CD4-positive, CD25-positive, alpha-beta regulatory T cell (primary cell): ENCODE measurements around the gene TANGO6. TPM values are rescaled to one million over a fixed set of nuclear protein-coding genes. Genes with fewer than 3 reads are reported as not detected.

ENCODE experiments used
- ATAC-seq, 2 donors: fragments of 150-1000 bp; cut with Tn5 transposase; one replicate each; pipeline ENCODE4 v1.10.0; 2021; ENCODE audit warnings: low read depth in 2 of 2, moderate number of reproducible peaks in 2 of 2, moderate library complexity in 1 of 2
- DNase-seq, 3 donors: peaks; one replicate each; pipeline versions ENCODE4 v3.0.0 to v3.0.0-alpha.2; 2012 to 2022; ENCODE audit warnings: mixed read lengths in 1 of 3
- H3K27ac ChIP-seq: one replicate; pipeline ENCODE4 v1.7.0; 2013; ENCODE audit warnings: mild to moderate bottlenecking, low read length; ENCODE audit not compliant: insufficient read depth, poor library complexity, severe bottlenecking
- H3K27me3 ChIP-seq: one replicate; pipeline ENCODE4 v1.7.0; 2013; ENCODE audit warnings: low read length; ENCODE audit not compliant: control insufficient read depth, insufficient read depth
- H3K36me3 ChIP-seq: one replicate; pipeline ENCODE4 v1.7.0; 2013; ENCODE audit warnings: mild to moderate bottlenecking, low read length, moderate library complexity; ENCODE audit not compliant: control insufficient read depth, insufficient read depth
- H3K4me1 ChIP-seq: 2 replicates; pipeline ENCODE4 v1.7.0; 2013; ENCODE audit warnings: mild to moderate bottlenecking, low read length; ENCODE audit not compliant: insufficient read depth, control insufficient read depth, poor library complexity, severe bottlenecking
- H3K4me3 ChIP-seq: one replicate; pipeline ENCODE4 v1.7.0; 2013; ENCODE audit warnings: low read depth, mild to moderate bottlenecking, low read length, moderate library complexity
- H3K9me3 ChIP-seq, 2 experiments: 1 replicate in 1 of 2; 2 replicates in 1 of 2; pipeline ENCODE4 v1.7.0; 2013; ENCODE audit warnings: low read length in 2 of 2, mild to moderate bottlenecking in 1 of 2, moderate library complexity in 1 of 2; ENCODE audit not compliant: control insufficient read depth in 2 of 2
- H3K27ac Mint-ChIP-seq, 3 donors: one replicate each; pipeline ENCODE4 v1.8.0; 2020 to 2022; ENCODE audit warnings: mild to moderate bottlenecking in 3 of 3, mixed read lengths in 3 of 3, moderate library complexity in 2 of 3
- H3K27me3 Mint-ChIP-seq: one replicate; pipeline ENCODE4 v1.8.0; 2022; ENCODE audit warnings: mild to moderate bottlenecking, mixed read lengths
- H3K36me3 Mint-ChIP-seq: one replicate; pipeline ENCODE4 v1.8.0; 2020; ENCODE audit warnings: mixed read lengths
- H3K4me1 Mint-ChIP-seq, 4 donors: one replicate each; pipeline ENCODE4 v1.8.0; 2020 to 2022; ENCODE audit warnings: mixed read lengths in 4 of 4, mild to moderate bottlenecking in 1 of 4
- H3K4me3 Mint-ChIP-seq, 4 donors: one replicate each; pipeline ENCODE4 v1.8.0; 2020 to 2022; ENCODE audit warnings: mild to moderate bottlenecking in 4 of 4, mixed read lengths in 4 of 4, moderate library complexity in 3 of 4
- H3K9me3 Mint-ChIP-seq, 7 donors: one replicate each; pipeline ENCODE4 v1.8.0; 2020 to 2022; ENCODE audit warnings: mixed read lengths in 7 of 7, mild to moderate bottlenecking in 3 of 7, moderate library complexity in 2 of 7
- polyA plus RNA-seq, 4 donors: library from polyadenylated mRNA; unstranded; fragments of 300-500 nt; fragmentation: Illumina TruSeq; gene quantifications; one replicate each; pipeline ENCODE4 v1.2.3, GENCODE V29; 2021
- total RNA-seq: library from RNA; stranded (reverse); gene quantifications from one replicate; pipeline ENCODE4 v1.2.3, GENCODE V29; 2022

The TANGO6 gene
- total RNA-seq, result 30.9 TPM
- polyA plus RNA-seq, result 10 to 100 TPM in 3 of 4 donors, 1 to 10 TPM in 1; 9.5 to 14.6 (median 11.9) TPM

DNA sequence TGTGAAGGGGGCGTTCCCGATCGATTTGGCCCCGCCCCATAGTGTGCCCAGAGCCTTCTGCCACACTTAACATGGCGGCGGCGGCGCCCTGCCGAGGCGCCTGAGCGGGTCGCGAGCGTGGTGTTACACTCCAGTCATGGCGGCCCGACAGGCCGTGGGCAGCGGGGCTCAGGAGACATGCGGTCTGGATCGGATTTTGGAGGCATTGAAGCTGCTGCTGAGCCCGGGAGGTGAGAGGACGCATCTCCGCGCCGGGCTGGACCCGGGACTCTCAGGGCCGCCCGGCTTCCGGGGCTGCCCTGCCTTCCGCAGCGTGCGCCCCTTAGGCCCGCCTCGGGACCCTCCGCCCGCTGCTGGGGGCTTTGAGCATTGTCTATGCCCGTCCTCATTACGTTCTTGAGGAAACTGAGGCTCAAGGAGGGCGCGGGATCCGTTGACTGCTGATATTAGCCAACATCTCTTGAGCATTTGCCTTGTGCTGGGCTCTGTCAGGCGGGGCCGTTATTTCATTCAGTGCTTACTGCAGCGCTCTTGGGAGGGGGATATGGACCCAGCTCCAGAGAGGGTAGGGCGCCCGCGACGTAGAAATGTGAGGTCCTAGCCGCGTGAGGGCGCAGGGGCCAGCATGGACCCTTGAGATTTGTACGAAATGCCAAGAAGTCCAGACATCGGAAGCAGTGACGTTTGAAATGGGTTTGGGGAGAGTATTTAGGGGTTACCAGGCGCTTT, at the start of gene TANGO6:
Gene TANGO6, plus strand, starts transcription at position 50 of the 729 bp plus-strand sequence. Its CDS starts 87 bp downstream, at position 137.
- Mint-ChIP-seq H3K4me1 (peaks cover 16 to 37% (median 31%) of the 10 kb centered on the region in 4 donors), H3K27ac (peak within 1 kb of the TSS; percentile 94 to 97 (median 97)), H3K9me3 (no peaks in the 10 kb centered on the region), H3K27me3 (no peaks in the 10 kb centered on the region), H3K4me3 (peak within 1 kb of the TSS; percentile 73 to 96 (median 92)), H3K36me3 (no peaks in the 10 kb centered on the region)
- peak; percentile 97 for ATAC-seq
- Histone ChIP-seq H3K36me3 (no peaks in the 10 kb centered on the region), H3K9me3 (no peaks in the 10 kb centered on the region), H3K4me3 (peak within 1 kb of the TSS; percentile 89), H3K27me3 (no peaks in the 10 kb centered on the region), H3K27ac (peak within 1 kb of the TSS; percentile 78), H3K4me1 (peaks cover 17% of the 10 kb centered on the region)
- peak; percentile 85 to 90 (median 88) for DNase-seq

DNA sequence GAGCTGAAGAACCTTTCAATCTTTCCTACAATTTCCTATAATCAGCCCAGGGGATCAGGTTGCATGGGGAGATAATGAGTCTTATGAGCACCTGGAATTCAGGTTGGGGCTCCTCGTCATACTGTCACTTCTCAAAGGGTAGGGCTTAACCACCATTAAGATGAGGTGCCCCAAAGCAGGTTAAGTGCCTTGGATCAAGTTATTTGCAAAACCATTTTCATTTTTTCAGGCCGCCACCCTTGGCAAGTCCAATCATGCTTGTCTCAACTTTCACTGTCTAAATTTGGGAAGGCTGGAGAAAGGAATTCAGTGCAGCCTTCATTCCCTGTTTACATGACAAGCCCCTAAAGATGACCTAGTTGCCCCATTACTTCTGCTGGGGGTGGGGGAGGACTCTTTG, 44.9 kb upstream of the TANGO6 start:
- H3K36me3 Mint-ChIP-seq, result no peaks in the 10 kb centered on the region
- peaks cover 0 to 7% (median 0%) of the 10 kb centered on the region in 4 donors for H3K4me1 Mint-ChIP-seq
- no peaks in the 10 kb centered on the region for H3K36me3 ChIP-seq
- no peaks in the 10 kb centered on the region for H3K27me3 Mint-ChIP-seq
- H3K27ac Mint-ChIP-seq, result no peak overlapping the region
- no peak overlapping the region for H3K4me3 ChIP-seq
- no peaks in the 10 kb centered on the region for H3K9me3 ChIP-seq
- no peak for DNase-seq
- no peak overlapping the region for H3K27ac ChIP-seq
- no peak for ATAC-seq
- H3K9me3 Mint-ChIP-seq, result no peaks in the 10 kb centered on the region
- H3K4me3 Mint-ChIP-seq, result no peak overlapping the region
- no peaks in the 10 kb centered on the region for H3K4me1 ChIP-seq
- H3K27me3 ChIP-seq, result no peaks in the 10 kb centered on the region

DNA sequence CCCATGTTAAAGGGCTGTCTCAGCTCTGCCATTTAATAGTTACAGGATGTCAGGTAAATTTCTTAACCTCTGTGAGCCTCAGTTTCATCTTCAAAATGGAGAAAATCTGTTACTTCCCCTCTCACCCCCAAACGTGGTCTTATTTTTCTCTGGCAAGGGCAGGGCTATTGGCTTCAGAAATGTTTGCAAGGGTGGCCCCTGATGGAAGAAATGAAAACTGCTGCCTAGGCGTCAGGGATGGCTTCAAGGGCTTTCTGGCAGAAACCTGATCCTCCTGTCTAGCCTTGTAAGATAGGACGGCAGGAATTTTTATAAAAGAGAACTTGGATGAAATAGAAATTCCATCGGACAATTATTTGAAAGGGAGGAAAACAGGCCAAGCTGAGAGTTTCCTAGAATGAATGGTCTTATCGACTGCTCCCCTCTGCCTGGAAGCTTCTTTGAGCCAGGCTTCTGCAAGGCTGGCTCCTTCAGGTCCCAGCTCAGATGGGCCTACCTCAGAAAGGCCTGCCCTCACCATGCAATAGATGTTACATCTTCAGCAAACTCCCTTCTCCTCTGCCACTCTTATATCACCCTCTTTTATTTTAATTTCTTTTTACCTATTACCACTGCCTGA, 43.0 kb upstream of the TANGO6 start:
- Mint-ChIP-seq H3K27me3 (no peaks in the 10 kb centered on the region), H3K9me3 (no peaks in the 10 kb centered on the region), H3K4me3 (no peak overlapping the region), H3K27ac (no peak overlapping the region), H3K4me1 (peaks cover 0 to 7% (median 0%) of the 10 kb centered on the region in 4 donors), H3K36me3 (no peaks in the 10 kb centered on the region)
- Histone ChIP-seq H3K4me3 (no peak overlapping the region), H3K36me3 (no peaks in the 10 kb centered on the region), H3K27ac (no peak overlapping the region), H3K9me3 (no peaks in the 10 kb centered on the region), H3K4me1 (no peaks in the 10 kb centered on the region), H3K27me3 (no peaks in the 10 kb centered on the region)
- ATAC-seq (peak; percentile 43 to 62), DNase-seq (peak; percentile 11 to 71 (median 58))

DNA sequence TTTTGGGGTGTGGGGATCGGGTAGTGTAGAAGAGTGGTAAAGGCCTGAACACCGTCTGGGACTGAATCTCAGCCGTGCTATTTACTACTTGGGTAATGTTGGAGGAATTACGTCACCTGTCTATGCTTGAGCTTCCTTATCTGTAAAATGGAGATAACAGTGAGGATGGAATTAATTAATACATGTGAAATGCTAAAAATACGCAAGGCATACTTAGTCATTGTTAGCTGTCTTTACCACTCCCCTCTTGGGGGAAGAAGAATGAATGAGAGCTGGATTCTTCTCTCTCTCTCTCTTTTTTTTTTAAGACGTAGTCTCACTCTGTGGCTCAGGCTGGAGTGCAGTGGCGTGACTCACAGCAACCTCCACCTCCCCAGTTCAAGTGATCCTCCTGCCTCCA, 41.1 kb upstream of the TANGO6 start:
- peaks cover 0 to 7% (median 0%) of the 10 kb centered on the region in 4 donors for H3K4me1 Mint-ChIP-seq
- Histone ChIP-seq H3K27ac (no peak overlapping the region), H3K36me3 (no peaks in the 10 kb centered on the region), H3K27me3 (no peaks in the 10 kb centered on the region), H3K4me3 (no peak overlapping the region), H3K4me1 (no peaks in the 10 kb centered on the region), H3K9me3 (no peaks in the 10 kb centered on the region)
- no peaks in the 10 kb centered on the region for H3K27me3 Mint-ChIP-seq
- H3K9me3 Mint-ChIP-seq, result no peaks in the 10 kb centered on the region
- no peaks in the 10 kb centered on the region for H3K36me3 Mint-ChIP-seq
- DNase-seq, result no peak
- H3K4me3 Mint-ChIP-seq, result no peak overlapping the region
- no peak overlapping the region for H3K27ac Mint-ChIP-seq
- no peak for ATAC-seq

DNA sequence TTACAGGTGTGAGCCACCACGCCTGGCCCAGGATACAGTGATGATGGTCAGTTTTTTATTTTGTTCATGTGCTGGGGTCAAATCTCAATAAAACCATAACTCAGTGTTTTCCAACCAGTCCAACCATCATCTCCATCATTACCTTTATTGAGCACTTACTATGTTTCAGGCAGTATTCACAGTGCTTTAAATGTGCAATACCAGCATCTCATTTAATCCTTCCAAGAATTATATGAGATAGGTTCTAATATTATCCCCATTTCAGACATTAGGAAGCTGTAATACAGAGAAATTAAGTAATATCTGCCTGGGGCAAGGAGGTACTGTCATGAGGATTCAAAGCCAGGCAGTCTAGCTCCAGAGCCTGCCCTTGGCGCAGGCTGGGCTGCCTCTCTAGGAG, 36.9 kb upstream of the TANGO6 start:
- Histone ChIP-seq H3K27ac (no peak overlapping the region), H3K4me3 (no peak overlapping the region), H3K9me3 (no peaks in the 10 kb centered on the region), H3K27me3 (no peaks in the 10 kb centered on the region), H3K36me3 (no peaks in the 10 kb centered on the region), H3K4me1 (no peaks in the 10 kb centered on the region)
- H3K27ac Mint-ChIP-seq, result peak overlapping the region in 1 of 3 donors; percentile 59
- no peak overlapping the region for H3K4me3 Mint-ChIP-seq
- no peaks in the 10 kb centered on the region for H3K9me3 Mint-ChIP-seq
- DNase-seq, result no peak
- no peaks in the 10 kb centered on the region for H3K4me1 Mint-ChIP-seq
- no peaks in the 10 kb centered on the region for H3K27me3 Mint-ChIP-seq
- H3K36me3 Mint-ChIP-seq, result no peaks in the 10 kb centered on the region
- no peak for ATAC-seq

DNA sequence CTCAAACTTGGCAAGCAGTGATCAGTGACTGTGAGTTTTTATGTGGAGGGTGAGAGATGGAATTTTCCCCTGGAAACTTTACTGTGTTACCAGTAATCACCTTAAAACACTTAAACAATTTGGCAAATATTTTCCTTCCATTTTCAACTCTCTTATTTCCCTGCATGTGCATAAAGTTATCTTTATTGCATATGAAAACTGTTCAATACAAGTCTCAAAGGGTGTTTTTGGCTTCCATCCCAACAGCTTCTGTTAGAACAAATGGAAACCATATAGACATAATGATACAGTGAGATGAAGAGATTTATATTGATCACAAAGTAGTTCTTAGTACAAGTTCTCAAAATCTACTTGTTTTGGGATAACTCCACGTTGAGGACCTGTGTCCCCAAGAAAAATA, 36.4 kb upstream of the TANGO6 start:
- Mint-ChIP-seq H3K9me3 (peaks cover 0 to 2% (median 0%) of the 10 kb centered on the region in 7 donors), H3K36me3 (no peaks in the 10 kb centered on the region), H3K27ac (no peak overlapping the region), H3K27me3 (no peaks in the 10 kb centered on the region), H3K4me3 (no peak overlapping the region), H3K4me1 (no peaks in the 10 kb centered on the region)
- no peak for ATAC-seq
- no peaks in the 10 kb centered on the region for H3K4me1 ChIP-seq
- DNase-seq, result no peak
- no peaks in the 10 kb centered on the region for H3K27me3 ChIP-seq
- no peaks in the 10 kb centered on the region for H3K36me3 ChIP-seq
- H3K4me3 ChIP-seq, result no peak overlapping the region
- H3K9me3 ChIP-seq, result no peaks in the 10 kb centered on the region
- no peak overlapping the region for H3K27ac ChIP-seq

DNA sequence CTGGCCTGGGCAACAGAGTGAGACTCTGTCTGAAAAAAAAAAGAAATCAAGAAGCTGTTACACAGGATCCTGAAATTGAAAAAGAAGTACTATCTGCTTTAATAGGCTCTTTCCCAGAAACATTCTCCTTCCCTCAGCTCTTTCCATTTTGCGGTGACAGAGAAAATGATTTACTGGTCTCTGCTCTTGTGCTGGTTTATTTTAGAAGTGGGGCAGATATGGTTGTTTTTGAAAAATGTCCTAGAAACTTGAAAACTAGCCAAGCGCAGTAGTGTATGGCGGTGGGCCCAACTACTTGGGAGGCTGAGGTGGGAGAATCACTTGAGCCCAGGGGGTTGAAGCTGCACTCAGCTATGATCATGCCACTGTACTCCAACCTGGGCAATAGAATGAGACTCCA, 28.8 kb upstream of the TANGO6 start:
- no peak for DNase-seq
- Mint-ChIP-seq H3K27me3 (peaks cover 4% of the 10 kb centered on the region), H3K4me3 (no peak overlapping the region), H3K4me1 (peaks cover 0 to 2% (median 0%) of the 10 kb centered on the region in 4 donors), H3K27ac (no peak overlapping the region), H3K9me3 (peaks cover 0 to 2% (median 0%) of the 10 kb centered on the region in 7 donors), H3K36me3 (no peaks in the 10 kb centered on the region)
- Histone ChIP-seq H3K4me1 (no peaks in the 10 kb centered on the region), H3K36me3 (no peaks in the 10 kb centered on the region), H3K27me3 (no peaks in the 10 kb centered on the region), H3K9me3 (no peaks in the 10 kb centered on the region), H3K27ac (no peak overlapping the region), H3K4me3 (no peak overlapping the region)
- ATAC-seq, result no peak
